NCI-H524 treated with DMSO at 0.1 percent for 48 hours (cell line): Measurements from ENCODE around the gene HSPA2.

Experiments
- DNase-seq: peaks from one replicate; lab custom pipeline; 2025; lab: John Stamatoyannopoulos, UW

Gene HSPA2

DNA sequence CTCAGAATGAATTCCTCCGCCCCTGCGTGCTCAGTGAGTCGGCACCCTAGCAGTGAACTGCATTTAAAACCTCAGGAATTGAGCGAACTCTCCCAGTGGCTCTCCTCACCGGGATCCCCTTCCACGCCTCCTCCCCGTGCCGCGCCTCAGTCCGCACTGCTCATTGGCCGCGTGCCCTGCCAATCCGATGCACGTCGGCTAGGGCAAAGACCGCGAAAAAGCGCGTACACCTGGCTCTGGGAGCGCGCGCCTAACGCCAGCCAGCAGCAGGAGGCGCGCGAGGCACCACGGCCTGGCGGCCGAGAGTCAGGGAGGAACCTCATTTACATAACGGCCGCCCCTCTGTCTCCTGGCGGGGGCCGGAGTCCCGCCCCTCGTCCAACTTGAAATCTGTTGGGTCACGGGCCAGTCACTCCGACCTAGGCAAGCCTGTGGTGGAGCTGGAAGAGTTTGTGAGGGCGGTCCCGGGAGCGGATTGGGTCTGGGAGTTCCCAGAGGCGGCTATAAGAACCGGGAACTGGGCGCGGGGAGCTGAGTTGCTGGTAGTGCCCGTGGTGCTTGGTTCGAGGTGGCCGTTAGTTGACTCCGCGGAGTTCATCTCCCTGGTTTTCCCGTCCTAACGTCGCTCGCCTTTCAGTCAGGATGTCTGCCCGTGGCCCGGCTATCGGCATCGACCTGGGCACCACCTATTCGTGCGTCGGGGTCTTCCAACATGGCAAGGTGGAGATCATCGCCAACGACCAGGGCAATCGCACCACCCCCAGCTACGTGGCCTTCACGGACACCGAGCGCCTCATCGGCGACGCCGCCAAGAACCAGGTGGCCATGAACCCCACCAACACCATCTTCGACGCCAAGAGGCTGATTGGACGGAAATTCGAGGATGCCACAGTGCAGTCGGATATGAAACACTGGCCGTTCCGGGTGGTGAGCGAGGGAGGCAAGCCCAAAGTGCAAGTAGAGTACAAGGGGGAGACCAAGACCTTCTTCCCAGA is at the start of gene HSPA2:
HSPA2 (plus strand) TSS at position 534 of the 995 bp plus-strand sequence; CDS start at position 643, 109 bp downstream.
- peak; percentile 93 for DNase-seq

DNA sequence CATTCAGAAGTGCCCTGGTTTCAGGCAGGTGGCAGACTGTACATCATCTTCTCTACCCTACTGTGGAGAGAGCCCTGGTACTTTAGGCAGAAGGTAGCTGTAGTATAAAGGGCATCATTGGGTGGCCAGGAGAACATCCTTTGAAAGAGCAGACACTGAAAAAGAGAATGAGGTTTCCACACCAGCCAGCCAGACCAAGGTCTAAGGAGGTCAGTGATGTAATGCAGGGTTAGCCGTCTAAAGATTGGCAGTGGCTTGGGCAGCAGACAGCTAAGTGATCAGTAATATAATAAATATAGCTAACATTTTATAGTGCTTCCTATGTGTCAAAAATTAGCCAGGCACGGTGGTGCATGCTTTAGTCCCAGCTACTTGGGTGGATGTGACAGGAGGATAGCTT is 48.9 kb upstream of the HSPA2 start:
- DNase-seq, result no peak

- DNase-seq, result no peak
These were observed 47.1 kb upstream of the HSPA2 start for GRCh38 chr14:64493455-64493854.

GRCh38 chr14:64495252-64495651 is 45.3 kb upstream of the HSPA2 start:
- no peak for DNase-seq

- no peak for DNase-seq
These were observed 43.8 kb upstream of the HSPA2 start for GRCh38 chr14:64496764-64497163.

DNA sequence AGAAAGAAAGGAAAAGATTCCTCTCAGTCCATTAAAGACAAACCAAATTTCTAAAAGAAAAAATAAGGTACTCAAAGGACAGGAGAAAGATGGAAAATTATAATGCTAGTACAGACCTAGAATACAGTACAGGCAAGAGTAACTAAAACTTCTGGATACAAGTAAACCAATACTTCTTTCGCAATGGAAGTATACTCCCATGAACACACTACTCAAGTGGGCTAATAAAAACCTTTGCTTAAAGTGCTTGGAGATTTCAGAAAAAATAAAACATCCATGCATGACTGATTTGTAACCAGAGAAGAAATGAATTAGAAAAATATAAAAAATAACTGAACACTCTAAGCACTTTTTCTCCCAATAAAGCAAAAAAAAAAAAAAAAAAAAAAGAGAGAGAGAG is 40.5 kb upstream of the HSPA2 start:
- DNase-seq, result no peak

DNA sequence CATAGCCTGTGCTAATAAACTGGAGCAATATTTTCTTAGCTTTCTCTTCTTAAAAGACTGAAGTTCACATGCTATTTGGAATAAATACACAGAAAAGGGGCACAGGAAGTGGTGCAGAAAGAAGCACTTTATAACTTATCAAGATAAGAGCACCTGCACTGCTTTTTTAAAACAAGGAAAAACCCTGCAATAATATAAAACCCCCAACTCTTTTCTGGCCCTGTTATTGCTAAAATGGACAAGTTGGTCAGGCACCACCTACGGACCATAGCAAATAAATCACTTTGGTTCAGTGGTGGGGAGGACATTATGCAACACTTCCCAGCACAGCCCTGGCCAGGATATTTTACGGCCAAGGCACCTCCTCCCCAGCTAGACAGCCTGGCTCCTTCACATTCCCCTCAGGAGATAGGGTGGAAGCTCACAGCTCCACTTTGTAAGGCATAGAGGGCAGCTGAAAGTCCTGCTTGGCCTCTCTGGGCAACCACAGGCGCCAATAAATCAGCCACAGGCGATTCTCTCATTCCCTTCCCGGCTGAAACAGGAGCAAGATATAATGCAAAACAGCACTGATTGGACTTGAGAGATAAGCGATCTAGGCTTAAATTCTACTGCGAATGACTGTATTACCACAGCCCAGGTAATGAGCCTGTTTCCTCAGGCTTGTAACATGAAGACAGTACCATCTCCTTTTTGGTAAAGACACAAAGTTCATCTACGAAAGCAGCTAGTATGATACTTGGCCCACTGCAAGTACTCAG is 39.0 kb upstream of the HSPA2 start:
- no peak for DNase-seq

DNA sequence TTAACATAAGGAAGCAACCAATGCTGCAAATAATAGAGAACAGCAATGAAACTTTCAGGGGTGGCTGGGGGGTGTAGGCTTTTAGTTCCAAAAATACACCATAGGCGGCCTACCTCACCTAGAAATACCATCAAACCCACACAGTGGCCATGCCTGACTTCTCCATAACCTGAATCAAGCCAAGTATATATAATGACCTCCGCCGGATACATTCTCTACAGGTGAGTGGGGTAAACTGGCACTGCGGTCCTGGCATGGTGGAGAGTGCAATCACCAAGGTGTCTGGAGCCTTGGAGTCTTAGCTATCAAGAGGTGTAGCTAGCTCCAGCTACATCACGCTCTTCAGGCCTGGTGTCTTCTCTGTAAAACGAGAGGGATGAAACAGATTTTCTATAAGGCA is 38.1 kb upstream of the HSPA2 start:
- no peak for DNase-seq

- no peak for DNase-seq
These were observed 37.6 kb upstream of the HSPA2 start for GRCh38 chr14:64502887-64503433.

DNA sequence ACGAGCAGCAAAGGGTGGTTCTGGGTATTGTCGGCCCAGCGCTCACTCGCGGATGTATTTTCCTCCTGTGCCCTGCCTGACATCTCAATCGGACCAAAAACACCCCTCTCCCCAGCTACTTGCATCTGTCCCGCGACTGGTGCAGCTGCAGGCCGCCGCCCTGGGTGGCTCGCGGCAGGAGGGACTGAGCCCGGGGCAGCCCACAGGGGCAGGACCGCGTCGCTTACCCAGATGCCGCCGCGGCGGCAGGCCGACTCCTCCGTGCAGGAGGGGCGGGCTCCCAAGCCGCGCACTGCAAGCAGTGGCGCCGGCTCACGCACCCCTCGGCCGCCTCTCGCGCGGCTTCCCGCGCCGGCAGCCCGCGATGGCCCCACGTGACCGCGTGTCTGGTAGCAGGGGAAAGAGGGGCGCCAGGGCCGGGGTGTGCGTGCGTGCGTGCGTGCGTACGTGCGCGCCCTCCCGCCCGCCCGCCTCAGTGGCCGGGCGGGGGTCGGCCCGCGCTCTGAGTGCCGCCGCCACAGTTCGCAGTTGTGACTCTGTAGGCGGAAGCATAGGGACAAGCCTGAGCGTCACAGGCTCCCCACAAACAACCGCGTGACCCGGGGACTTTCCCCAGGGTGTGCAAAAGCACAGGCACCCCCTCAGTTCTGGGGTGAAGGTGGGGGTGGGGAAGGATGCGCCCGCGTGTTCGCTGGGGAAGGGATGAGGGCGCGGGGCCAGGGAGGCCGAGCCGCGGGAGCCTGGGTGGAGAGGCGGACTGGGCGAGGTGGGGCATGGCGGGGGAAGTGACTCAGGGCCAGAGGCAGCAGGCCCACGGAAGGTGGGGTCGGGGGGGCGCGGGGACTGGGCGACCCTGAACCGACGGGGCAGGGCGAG is 36.9 kb upstream of the HSPA2 start, which contains the start of gene ZBTB25:
ZBTB25 (minus strand) TSS at position 405 of the 876 bp plus-strand sequence. CDS start 13,305 bp downstream, outside the sequence.
- DNase-seq, result peak; percentile 81

GRCh38 chr14:64504310-64504896 is 36.1 kb upstream of the HSPA2 start, which contains the start of gene ZBTB1:
TSS of gene ZBTB1 (plus strand) at chr14:64504770. CDS start at chr14:64521505, 16,735 bp downstream.
- DNase-seq, result peak; percentile 68

GRCh38 chr14:64504897-64505794 is 35.4 kb upstream of the HSPA2 start:
- DNase-seq, result peak; percentile 48

- DNase-seq, result no peak
These were observed 33.8 kb upstream of the HSPA2 start for GRCh38 chr14:64506721-64507120.

- no peak for DNase-seq
These were observed 33.0 kb upstream of the HSPA2 start for GRCh38 chr14:64507376-64508156.

DNA sequence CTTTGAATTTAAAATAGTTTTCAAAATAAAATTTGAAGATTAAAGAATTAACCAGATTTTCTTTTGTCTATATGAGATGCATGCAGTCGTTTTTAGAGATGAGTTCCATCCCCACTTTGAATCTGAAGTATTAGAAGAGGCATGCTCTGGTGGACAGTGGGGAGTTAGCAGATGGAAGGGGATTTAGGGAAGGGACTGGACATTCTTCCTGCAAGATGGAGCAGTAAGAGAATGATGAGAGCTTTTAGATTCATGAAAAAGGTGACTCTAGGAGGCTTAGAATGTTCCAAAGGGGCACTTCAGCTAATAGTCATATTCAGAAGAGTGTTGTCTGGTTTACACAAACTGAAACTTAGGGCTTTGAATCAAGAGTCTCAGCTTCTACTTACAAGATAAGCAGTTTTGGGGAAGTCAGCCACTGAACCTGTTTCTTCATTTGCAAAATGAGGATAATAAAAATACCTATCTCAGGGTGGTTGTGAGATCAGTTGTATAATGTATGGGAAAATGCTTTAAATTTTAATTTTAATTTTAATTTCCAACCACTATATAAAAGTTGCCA is 32.2 kb upstream of the HSPA2 start:
- DNase-seq, result no peak

- no peak for DNase-seq
These were observed 31.5 kb upstream of the HSPA2 start for GRCh38 chr14:64509036-64509435.

- no peak for DNase-seq
These were observed 29.5 kb upstream of the HSPA2 start for GRCh38 chr14:64510825-64511671.

GRCh38 chr14:64513271-64513670 is 27.3 kb upstream of the HSPA2 start:
- no peak for DNase-seq
